CD4-positive, alpha-beta T cell treated with Interleukin-15 for 1 hour (primary cell): ENCODE data around the gene NDUFA13.

Experiments used
- DNase-seq: peaks from one replicate; pipeline ENCODE4 v3.0.0-alpha.2; 2020

Gene NDUFA13

GRCh38 chr19:19489804-19490204 lies 26.2 kb upstream of the NDUFA13 start:
- no peak for DNase-seq

GRCh38 chr19:19490214-19490968 lies 25.6 kb upstream of the NDUFA13 start:
- peak; percentile 84 for DNase-seq

- DNase-seq: no peak
These were observed 24.6 kb upstream of the NDUFA13 start for GRCh38 chr19:19491321-19492025.

GRCh38 chr19:19492026-19492610 lies 23.9 kb upstream of the NDUFA13 start:
- DNase-seq: no peak

- no peak for DNase-seq
These were observed 22.0 kb upstream of the NDUFA13 start for GRCh38 chr19:19493841-19494546.

GRCh38 chr19:19495614-19496603 lies 20.1 kb upstream of the NDUFA13 start:
- no peak for DNase-seq

- DNase-seq: no peak
These were observed 17.6 kb upstream of the NDUFA13 start for GRCh38 chr19:19498255-19498991.

- DNase-seq: no peak
These were observed 16.6 kb upstream of the NDUFA13 start for GRCh38 chr19:19499272-19499995.

- DNase-seq: no peak
These were observed 14.9 kb upstream of the NDUFA13 start for GRCh38 chr19:19500975-19501644.

GRCh38 chr19:19501798-19502197 lies 14.2 kb upstream of the NDUFA13 start:
- DNase-seq: no peak

GRCh38 chr19:19502281-19502680 lies 13.7 kb upstream of the NDUFA13 start:
- no peak for DNase-seq

- DNase-seq: no peak
These were observed 13.0 kb upstream of the NDUFA13 start for GRCh38 chr19:19502808-19503602.

GRCh38 chr19:19504754-19505668 lies 11.0 kb upstream of the NDUFA13 start:
- DNase-seq: no peak

GRCh38 chr19:19505669-19506326 lies 10.2 kb upstream of the NDUFA13 start:
- DNase-seq: no peak

- DNase-seq: no peak
These were observed 9.4 kb upstream of the NDUFA13 start for GRCh38 chr19:19506592-19506991.

GRCh38 chr19:19507354-19507753 lies 8.7 kb upstream of the NDUFA13 start:
- no peak for DNase-seq

GRCh38 chr19:19508217-19508616 lies 7.8 kb upstream of the NDUFA13 start:
- no peak for DNase-seq

GRCh38 chr19:19510432-19510831 lies 5.6 kb upstream of the NDUFA13 start:
- DNase-seq: no peak
